ENCODE measurements around the gene FAM222A. TPM values are rescaled to one million over a fixed set of nuclear protein-coding genes. Genes with fewer than 3 reads are reported as not detected.
A peak's percentile ranks its signal among the peaks of the same experiment; 100 is the strongest.

The FAM222A gene
- total RNA-seq, 1 donor from 2014 or later, result 1.5 TPM

DNA sequence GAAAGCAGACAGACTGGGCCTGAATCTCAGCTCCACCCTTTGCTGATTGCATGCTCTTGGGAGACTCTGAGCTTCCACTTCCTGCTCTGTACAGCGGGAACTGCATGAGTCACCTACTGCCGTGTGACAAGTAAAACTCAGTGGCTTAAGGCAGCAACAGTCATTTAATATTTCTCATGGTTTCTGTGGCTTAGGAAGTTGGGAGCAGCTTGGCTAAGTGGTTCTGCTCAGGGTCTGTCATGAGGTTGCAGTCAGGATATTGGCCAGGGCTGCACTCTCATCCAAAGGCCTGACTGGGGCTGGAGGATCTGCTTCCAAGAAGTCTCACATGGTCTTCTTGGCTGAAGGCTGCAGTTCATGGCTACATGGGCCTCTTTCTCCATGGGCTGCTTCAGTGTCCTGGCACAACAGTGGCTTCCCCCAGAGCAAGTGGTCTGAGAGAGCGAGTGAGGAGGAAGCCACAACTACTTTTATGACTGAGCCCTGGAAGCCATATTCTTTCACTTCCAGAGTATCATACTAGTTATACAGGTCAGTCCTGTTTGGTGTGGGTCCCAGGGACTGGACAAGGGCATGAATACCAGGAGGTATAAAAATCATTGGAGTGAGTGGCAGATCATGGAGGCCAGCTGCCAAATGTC is 49.7 kb downstream of the FAM222A start:
- Mint-ChIP-seq H3K27me3 (ENCODE audit: unreplicated experiment) (no peaks in the 10 kb centered on the region), H3K4me1 (ENCODE audit: unreplicated experiment) (no peaks in the 10 kb centered on the region), H3K27ac (ENCODE audit: unreplicated experiment) (no peak overlapping the region), H3K36me3 (ENCODE audit: unreplicated experiment) (no peaks in the 10 kb centered on the region), H3K9me3 (ENCODE audit: unreplicated experiment) (no peaks in the 10 kb centered on the region), H3K4me3 (ENCODE audit: unreplicated experiment) (no peak overlapping the region)
- TF ChIP-seq, protein P1, sequence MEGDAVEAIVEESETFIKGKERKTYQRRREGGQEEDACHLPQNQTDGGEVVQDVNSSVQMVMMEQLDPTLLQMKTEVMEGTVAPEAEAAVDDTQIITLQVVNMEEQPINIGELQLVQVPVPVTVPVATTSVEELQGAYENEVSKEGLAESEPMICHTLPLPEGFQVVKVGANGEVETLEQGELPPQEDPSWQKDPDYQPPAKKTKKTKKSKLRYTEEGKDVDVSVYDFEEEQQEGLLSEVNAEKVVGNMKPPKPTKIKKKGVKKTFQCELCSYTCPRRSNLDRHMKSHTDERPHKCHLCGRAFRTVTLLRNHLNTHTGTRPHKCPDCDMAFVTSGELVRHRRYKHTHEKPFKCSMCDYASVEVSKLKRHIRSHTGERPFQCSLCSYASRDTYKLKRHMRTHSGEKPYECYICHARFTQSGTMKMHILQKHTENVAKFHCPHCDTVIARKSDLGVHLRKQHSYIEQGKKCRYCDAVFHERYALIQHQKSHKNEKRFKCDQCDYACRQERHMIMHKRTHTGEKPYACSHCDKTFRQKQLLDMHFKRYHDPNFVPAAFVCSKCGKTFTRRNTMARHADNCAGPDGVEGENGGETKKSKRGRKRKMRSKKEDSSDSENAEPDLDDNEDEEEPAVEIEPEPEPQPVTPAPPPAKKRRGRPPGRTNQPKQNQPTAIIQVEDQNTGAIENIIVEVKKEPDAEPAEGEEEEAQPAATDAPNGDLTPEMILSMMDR (IDR thresholded peaks at IDR 0.05), result no peak
- peak; percentile 65 for DNase-seq (ENCODE audit: extremely low spot score, unreplicated experiment)

DNA sequence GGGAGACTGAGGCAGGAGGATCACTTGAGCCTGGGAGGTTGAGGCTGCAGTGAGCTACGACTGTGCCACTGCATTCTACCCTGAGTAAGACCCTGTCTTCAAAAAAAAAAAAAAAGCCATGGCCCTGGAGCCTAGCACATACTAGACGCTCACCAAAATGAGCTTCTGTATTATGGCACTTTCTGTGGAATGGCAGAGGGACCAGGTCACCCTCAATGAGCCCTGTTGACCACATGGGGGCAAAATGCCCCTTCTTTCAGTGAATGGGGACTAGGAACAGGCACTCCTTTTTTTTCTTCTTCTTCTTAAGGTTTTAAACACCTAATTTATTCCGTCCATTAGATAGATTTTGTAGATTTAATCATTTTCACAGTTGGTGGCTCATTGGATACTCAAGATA is 50.5 kb downstream of the FAM222A start:
- Mint-ChIP-seq H3K27me3 (ENCODE audit: unreplicated experiment) (no peaks in the 10 kb centered on the region), H3K9me3 (ENCODE audit: unreplicated experiment) (no peaks in the 10 kb centered on the region), H3K36me3 (ENCODE audit: unreplicated experiment) (no peaks in the 10 kb centered on the region), H3K27ac (ENCODE audit: unreplicated experiment) (no peak overlapping the region), H3K4me3 (ENCODE audit: unreplicated experiment) (no peak overlapping the region), H3K4me1 (ENCODE audit: unreplicated experiment) (no peaks in the 10 kb centered on the region)
- no peak for DNase-seq (ENCODE audit: extremely low spot score, unreplicated experiment)
- TF ChIP-seq, protein P1 (IDR thresholded peaks at IDR 0.05), result no peak

DNA sequence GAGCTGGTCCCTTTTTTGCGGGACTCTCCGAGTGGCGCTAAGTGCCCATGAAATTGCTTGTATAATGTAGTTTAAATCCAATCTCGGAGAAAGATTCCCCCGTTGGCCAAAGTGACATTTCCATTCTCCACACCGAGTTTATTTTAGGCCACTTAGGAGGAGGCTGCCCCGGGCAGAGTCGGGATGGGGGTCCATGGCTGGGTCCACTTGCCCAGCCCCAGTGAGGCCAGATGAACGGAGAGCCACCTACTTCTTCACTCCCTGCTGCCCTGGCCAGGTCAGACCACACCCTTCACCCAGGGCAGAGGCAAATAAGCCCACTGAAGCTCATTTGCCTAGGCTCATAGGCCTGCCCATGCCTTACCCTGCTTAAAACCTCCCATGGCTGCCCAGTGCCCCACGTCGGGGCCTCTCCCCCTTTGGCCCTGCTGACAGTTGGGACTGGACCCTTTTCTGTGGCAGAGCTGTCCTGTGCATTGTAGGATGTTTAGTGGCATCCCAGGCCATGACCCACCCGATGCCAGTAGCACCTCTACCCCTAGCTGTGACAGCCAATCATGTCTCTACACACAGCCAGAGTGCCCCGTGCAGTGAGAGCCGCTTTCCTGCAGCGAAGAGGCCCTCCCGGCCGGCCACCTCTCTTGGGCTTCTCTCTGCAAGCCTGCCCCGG is 51.3 kb downstream of the FAM222A start:
- no peaks in the 10 kb centered on the region for H3K36me3 Mint-ChIP-seq (ENCODE audit: unreplicated experiment)
- no peak for DNase-seq (ENCODE audit: extremely low spot score, unreplicated experiment)
- no peak overlapping the region for H3K4me3 Mint-ChIP-seq (ENCODE audit: unreplicated experiment)
- no peaks in the 10 kb centered on the region for H3K9me3 Mint-ChIP-seq (ENCODE audit: unreplicated experiment)
- no peaks in the 10 kb centered on the region for H3K4me1 Mint-ChIP-seq (ENCODE audit: unreplicated experiment)
- no peaks in the 10 kb centered on the region for H3K27me3 Mint-ChIP-seq (ENCODE audit: unreplicated experiment)
- H3K27ac Mint-ChIP-seq (ENCODE audit: unreplicated experiment), result no peak overlapping the region
- TF ChIP-seq, protein P1 (IDR thresholded peaks at IDR 0.05), result no peak

DNA sequence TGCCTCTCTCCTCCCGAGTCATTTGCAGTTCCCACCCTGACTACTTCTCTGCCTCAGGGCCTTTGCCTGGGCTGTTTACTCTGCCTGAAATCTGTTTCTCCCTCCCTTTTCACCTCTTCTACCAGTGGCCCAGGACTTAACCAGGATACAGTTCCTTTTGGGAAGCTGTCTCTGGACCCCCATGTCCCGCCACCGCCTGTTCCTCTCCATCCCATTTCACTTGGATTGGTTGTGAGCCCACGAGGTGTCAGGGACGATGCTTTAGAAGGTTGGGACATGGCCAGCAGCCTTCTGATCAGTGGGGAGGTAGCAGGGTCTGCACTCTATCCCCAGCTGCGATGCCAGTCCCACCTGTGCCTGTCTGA is 51.8 kb downstream of the FAM222A start:
- Mint-ChIP-seq H3K36me3 (ENCODE audit: unreplicated experiment) (no peaks in the 10 kb centered on the region), H3K27me3 (ENCODE audit: unreplicated experiment) (no peaks in the 10 kb centered on the region), H3K9me3 (ENCODE audit: unreplicated experiment) (no peaks in the 10 kb centered on the region), H3K27ac (ENCODE audit: unreplicated experiment) (no peak overlapping the region), H3K4me1 (ENCODE audit: unreplicated experiment) (no peaks in the 10 kb centered on the region), H3K4me3 (ENCODE audit: unreplicated experiment) (no peak overlapping the region)
- no peak for DNase-seq (ENCODE audit: extremely low spot score, unreplicated experiment)
- TF ChIP-seq, protein P1 (IDR thresholded peaks at IDR 0.05), result no peak

DNA sequence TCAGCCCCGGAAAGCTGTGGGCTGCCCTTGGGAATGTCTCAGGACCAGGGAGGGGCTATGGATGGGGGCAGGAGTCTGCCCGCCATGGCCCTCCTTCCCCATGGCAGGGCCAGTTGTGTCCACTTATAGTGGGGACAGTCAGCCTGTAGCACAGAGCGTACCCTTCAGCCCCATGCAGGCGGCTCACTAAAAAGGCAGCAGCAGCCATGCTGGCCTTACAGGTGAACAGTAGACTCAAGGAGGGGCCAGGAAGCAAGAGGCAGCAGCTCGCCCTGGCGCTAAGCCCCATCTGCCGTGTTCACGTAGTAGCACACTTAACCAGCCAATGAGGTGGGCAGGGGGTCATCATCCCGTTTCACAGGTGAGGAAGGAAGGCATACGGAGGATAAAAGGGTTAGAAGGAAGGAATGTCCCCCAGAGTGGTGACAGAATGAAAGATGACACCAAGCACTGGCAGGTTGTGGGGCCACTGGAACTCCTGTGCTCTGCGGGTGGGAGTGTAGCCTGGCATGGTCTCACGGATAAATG is 52.7 kb downstream of the FAM222A start:
- TF ChIP-seq, protein P1 (IDR thresholded peaks at IDR 0.05), result no peak
- Mint-ChIP-seq H3K27me3 (ENCODE audit: unreplicated experiment) (no peaks in the 10 kb centered on the region), H3K4me1 (ENCODE audit: unreplicated experiment) (no peaks in the 10 kb centered on the region), H3K9me3 (ENCODE audit: unreplicated experiment) (no peaks in the 10 kb centered on the region), H3K4me3 (ENCODE audit: unreplicated experiment) (no peak overlapping the region), H3K27ac (ENCODE audit: unreplicated experiment) (no peak overlapping the region), H3K36me3 (ENCODE audit: unreplicated experiment) (no peaks in the 10 kb centered on the region)
- DNase-seq (ENCODE audit: extremely low spot score, unreplicated experiment), result peak; percentile 60
